PC-3 (cell line): ENCODE measurements around the gene EGFL8. TPM values are rescaled to one million over a fixed set of nuclear protein-coding genes. Genes with fewer than 3 reads are reported as not detected.

ENCODE experiments used
- ATAC-seq: fragments of 200-7000 bp; cut with Tn5 transposase; 2 replicates; pipeline ENCODE4 v1.9.1; 2020; ENCODE audit warnings: mild to moderate bottlenecking, moderate library complexity
- BruUV-seq: library from RNA; stranded (reverse); fragments of 400-500 nt; replicated peaks from 2 replicates; lab custom pipeline; 2021; lab: Mats Ljungman, UMichigan
- CTCF ChIA-PET: fragments of 300-600 bp; sonication (Branson Sonifier 250); formaldehyde crosslinking; loops from one replicate; lab custom pipeline; 2022; ENCODE audit warnings: antibody characterized with exemption; lab: Charles Lee
- POLR2A ChIA-PET: fragments of 300-600 bp; sonication (Branson Sonifier 250); formaldehyde crosslinking; loops from one replicate; lab custom pipeline; 2022; ENCODE audit warnings: antibody characterized with exemption; ENCODE audit not compliant: unreplicated experiment; lab: Charles Lee
- DNase-seq: peaks from one replicate; pipeline ENCODE4 v3.0.0-alpha.2; 2015
- H2AFZ ChIP-seq: fragments of 300-600 bp; sonication (generic); 2 replicates; pipeline ENCODE4 v1.6.0; 2016; ENCODE audit warnings: antibody characterized with exemption, low read length
- H3F3A ChIP-seq: fragments of 300-600 bp; sonication (generic); one replicate; pipeline ENCODE4 v1.6.0; 2017; ENCODE audit warnings: antibody characterized with exemption, low read length, control low read depth, mild to moderate bottlenecking; ENCODE audit not compliant: unreplicated experiment
- H3K27ac ChIP-seq: fragments of 300-600 bp; sonication (generic); 2 replicates; pipeline ENCODE4 v1.5.1; 2016; ENCODE audit warnings: mild to moderate bottlenecking, low read length
- H3K27me3 ChIP-seq: fragments of 300-600 bp; sonication (generic); 2 replicates; pipeline ENCODE4 v1.6.1; 2016; ENCODE audit warnings: low read length, mixed read lengths
- H3K36me3 ChIP-seq: fragments of 300-600 bp; sonication (generic); 2 replicates; pipeline ENCODE4 v1.6.1; 2016; ENCODE audit warnings: low read depth, mixed run types, low read length, mixed read lengths
- H3K4me1 ChIP-seq: fragments of 300-600 bp; sonication (generic); 2 replicates; pipeline ENCODE4 v1.5.1; 2016; ENCODE audit warnings: low read length; ENCODE audit not compliant: insufficient read depth
- H3K4me2 ChIP-seq: fragments of 300-600 bp; sonication (generic); 2 replicates; pipeline ENCODE4 v1.6.0; 2016; ENCODE audit warnings: low read length
- H3K4me3 ChIP-seq: fragments of 300-600 bp; sonication (generic); 2 replicates; pipeline ENCODE4 v1.5.1; 2016; ENCODE audit warnings: mild to moderate bottlenecking, low read length, mixed read lengths
- H3K79me2 ChIP-seq: fragments of 300-600 bp; sonication (generic); 2 replicates; pipeline ENCODE4 v1.6.1; 2017; ENCODE audit warnings: low read length, mixed read lengths
- H3K9ac ChIP-seq: fragments of 300-600 bp; sonication (generic); 2 replicates; pipeline ENCODE4 v1.6.0; 2016; ENCODE audit warnings: mild to moderate bottlenecking, low read length
- H3K9me2 ChIP-seq: fragments of 300-600 bp; sonication (generic); replicated peaks from 2 replicates; pipeline ENCODE4 v1.6.1; 2016; ENCODE audit warnings: mixed run types, low read length, mixed read lengths
- H3K9me3 ChIP-seq: fragments of 300-600 bp; sonication (generic); 2 replicates; pipeline ENCODE4 v1.6.1; 2016; ENCODE audit warnings: low read length, mixed read lengths
- H4K20me1 ChIP-seq: fragments of 300-600 bp; sonication (generic); 2 replicates; pipeline ENCODE4 v1.6.1; 2016; ENCODE audit warnings: low read length, mixed read lengths
- EZH2 ChIP-seq: fragments of 300-600 bp; sonication (generic); IDR thresholded peaks from one replicate; pipeline ENCODE4 v1.6.1; 2017; ENCODE audit warnings: antibody characterized with exemption, mild to moderate bottlenecking, low read length; ENCODE audit not compliant: unreplicated experiment
- EZH2phosphoT487 ChIP-seq: fragments of 300-600 bp; sonication (generic); IDR thresholded peaks from 2 replicates; pipeline ENCODE4 v1.6.1; 2018; ENCODE audit warnings: mild to moderate bottlenecking, antibody characterized with exemption, low read length, borderline replicate concordance
- intact Hi-C: fragments of 100-400 bp; cut with micrococcal nuclease; formaldehyde crosslinking; loops from 2 replicates; pipeline ENCODE4 v1.9.0; 2023
- total RNA-seq: library from RNA; depleted of rRNA; stranded (reverse); fragments of >200 nt; gene quantifications from 2 replicates; pipeline ENCODE4 v1.2.3, GENCODE V29; 2014
- TF ChIP-seq, protein P1 (sequence below): fragments of 300-600 bp; sonication (generic); conservative IDR thresholded peaks from 2 replicates; pipeline ENCODE4 v1.5.1; 2017; ENCODE audit warnings: antibody characterized with exemption, low read depth, mild to moderate bottlenecking, low read length

The EGFL8 gene
- total RNA-seq, 1 experiment from 2014 or later = 7.9 TPM

DNA sequence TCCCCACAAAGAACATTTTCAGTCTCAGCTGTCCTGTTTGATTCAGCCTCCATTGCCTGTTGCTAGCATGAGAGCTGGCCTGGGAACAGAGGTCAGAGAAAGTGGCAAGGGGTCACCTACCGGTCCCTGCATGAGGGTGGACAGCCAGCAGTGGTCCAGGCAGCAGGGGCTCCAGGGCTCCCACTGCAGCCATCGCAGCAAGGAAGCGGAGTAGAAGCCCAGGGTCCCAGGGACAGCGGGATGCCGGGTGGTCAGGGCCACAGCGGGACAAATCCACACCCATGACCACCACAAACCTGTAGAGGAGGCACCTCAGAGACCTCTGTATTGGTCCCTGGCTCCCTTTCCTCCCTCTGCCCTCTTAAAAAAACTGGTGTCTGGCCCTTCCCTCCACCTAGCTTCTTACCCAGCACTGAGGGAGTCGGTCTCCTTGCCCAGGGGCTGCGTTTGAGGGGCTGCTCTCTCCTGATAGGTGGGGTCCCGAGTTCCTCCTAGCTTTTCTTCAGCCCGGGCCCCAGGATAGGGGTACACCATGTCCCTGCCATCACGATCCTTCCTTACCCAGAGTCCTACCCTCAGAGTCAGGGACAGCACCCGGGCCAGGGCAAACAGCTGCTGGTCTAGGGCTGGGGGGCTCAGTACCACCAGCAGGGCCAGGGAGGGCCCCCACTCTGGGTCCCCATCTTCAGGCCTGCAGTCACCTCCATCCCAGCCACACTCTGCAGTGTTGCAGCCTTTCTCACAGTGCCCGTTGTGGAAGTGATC lies 36.5 kb downstream of the EGFL8 start:
- Histone ChIP-seq H3K36me3 (no peaks in the 10 kb centered on the region), H3K4me1 (peaks cover 7% of the 10 kb centered on the region; the same call in 1 of the 2 replicates), H3K27ac (no peak overlapping the region), H3K27me3 (no peaks in the 10 kb centered on the region), H3K9ac (no peak overlapping the region), H3K9me3 (no peaks in the 10 kb centered on the region), H2AFZ (no peak overlapping the region), H3K9me2 (no peaks in the 10 kb centered on the region), H3K79me2 (no peaks in the 10 kb centered on the region), H3K4me2 (no peak overlapping the region), H4K20me1 (no peaks in the 10 kb centered on the region), H3F3A (no peaks in the 10 kb centered on the region), H3K4me3 (no peak overlapping the region)
- CTCF ChIA-PET = no interaction called here
- intact Hi-C loops = no loop called here
- no peak for DNase-seq
- BruUV-seq = no TSS peak
- no peak for ATAC-seq
- POLR2A ChIA-PET = no interaction called here
- TF ChIP-seq EZH2phosphoT487 (no peak), EZH2 (no peak)
- TF ChIP-seq, protein P1, sequence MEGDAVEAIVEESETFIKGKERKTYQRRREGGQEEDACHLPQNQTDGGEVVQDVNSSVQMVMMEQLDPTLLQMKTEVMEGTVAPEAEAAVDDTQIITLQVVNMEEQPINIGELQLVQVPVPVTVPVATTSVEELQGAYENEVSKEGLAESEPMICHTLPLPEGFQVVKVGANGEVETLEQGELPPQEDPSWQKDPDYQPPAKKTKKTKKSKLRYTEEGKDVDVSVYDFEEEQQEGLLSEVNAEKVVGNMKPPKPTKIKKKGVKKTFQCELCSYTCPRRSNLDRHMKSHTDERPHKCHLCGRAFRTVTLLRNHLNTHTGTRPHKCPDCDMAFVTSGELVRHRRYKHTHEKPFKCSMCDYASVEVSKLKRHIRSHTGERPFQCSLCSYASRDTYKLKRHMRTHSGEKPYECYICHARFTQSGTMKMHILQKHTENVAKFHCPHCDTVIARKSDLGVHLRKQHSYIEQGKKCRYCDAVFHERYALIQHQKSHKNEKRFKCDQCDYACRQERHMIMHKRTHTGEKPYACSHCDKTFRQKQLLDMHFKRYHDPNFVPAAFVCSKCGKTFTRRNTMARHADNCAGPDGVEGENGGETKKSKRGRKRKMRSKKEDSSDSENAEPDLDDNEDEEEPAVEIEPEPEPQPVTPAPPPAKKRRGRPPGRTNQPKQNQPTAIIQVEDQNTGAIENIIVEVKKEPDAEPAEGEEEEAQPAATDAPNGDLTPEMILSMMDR = no peak

GRCh38 chr6:32202186-32202585 lies 37.8 kb downstream of the EGFL8 start:
- no peaks in the 10 kb centered on the region for H3K27me3 ChIP-seq
- no peak for ATAC-seq
- H3K9ac ChIP-seq = no peak overlapping the region
- H3K79me2 ChIP-seq = no peaks in the 10 kb centered on the region
- ChIA-PET POLR2A (no interaction called here), CTCF (no interaction called here)
- H3K4me3 ChIP-seq = no peak overlapping the region
- no peaks in the 10 kb centered on the region for H3K9me3 ChIP-seq
- no peaks in the 10 kb centered on the region for H4K20me1 ChIP-seq
- no peak overlapping the region for H2AFZ ChIP-seq
- no peak overlapping the region for H3K27ac ChIP-seq
- TF ChIP-seq EZH2 = no peak
- TF ChIP-seq, protein P1 = no peak
- TF ChIP-seq EZH2phosphoT487 = no peak
- no peaks in the 10 kb centered on the region for H3F3A ChIP-seq
- no peaks in the 10 kb centered on the region for H3K9me2 ChIP-seq
- no peaks in the 10 kb centered on the region for H3K36me3 ChIP-seq
- H3K4me2 ChIP-seq = no peak overlapping the region
- no TSS peak for BruUV-seq
- no peaks in the 10 kb centered on the region; the same call in 1 of the 2 replicates for H3K4me1 ChIP-seq
- intact Hi-C loops = no loop called here
- DNase-seq = no peak
